ENCODE data around the gene AGBL1. TPM values are rescaled to one million over a fixed set of nuclear protein-coding genes. Genes with fewer than 3 reads are reported as not detected.

AGBL1 gene
- total and polyA plus RNA-seq, 4 donors = 0.08 to 147 (median 4.7) TPM

DNA sequence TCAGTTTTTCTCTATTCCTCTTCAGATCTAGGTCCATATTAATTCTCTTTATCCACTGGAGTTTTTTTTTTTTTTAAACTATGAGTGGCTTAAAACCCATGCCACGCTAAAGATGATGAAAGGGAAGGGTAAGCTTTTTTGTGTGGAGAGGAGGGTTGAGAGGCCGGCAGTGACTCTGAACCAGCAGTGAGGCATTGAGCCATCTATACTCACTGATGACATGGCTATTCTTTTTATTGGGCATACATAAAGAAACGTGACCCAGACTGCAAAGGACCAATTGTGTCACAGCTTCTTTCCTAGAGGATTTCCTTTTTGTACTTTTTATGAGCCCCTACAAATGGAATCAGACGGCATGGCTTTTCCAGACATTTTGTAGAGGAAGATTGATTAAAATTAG, 662.2 kb downstream of the AGBL1 start:
- Histone ChIP-seq H3K4me3 (no peak overlapping the region), H3K27ac (ENCODE audit: low read depth in 1 of 2, low read length in 1 of 2) (no peak overlapping the region), H3K9ac (ENCODE audit: insufficient read depth in 1 of 2, low read length in 2 of 2) (no peak overlapping the region), H3K9me3 (ENCODE audit: control insufficient read depth in 4 of 4, insufficient read depth in 3 of 4, low read length in 3 of 4) (peaks cover 0 to 2% (median 0%) of the 10 kb centered on the region in 4 donors), H3K27me3 (ENCODE audit: control insufficient read depth in 3 of 3, insufficient read depth in 3 of 3, low read length in 2 of 3) (no peaks in the 10 kb centered on the region), H3K4me1 (ENCODE audit: control insufficient read depth in 5 of 5, insufficient read depth in 5 of 5, low read length in 5 of 5) (peaks cover 0 to 4% (median 0%) of the 10 kb centered on the region in 5 donors), H3K36me3 (ENCODE audit: control insufficient read depth in 4 of 4, insufficient read depth in 4 of 4, low read length in 4 of 4) (no peaks in the 10 kb centered on the region)
- DNase-seq (no peak), ATAC-seq (ENCODE audit: insufficient read depth, low FRiP score) (no peak)
- WGBS, 2 donors = 47 to 68% methylated on average over 4 of the region's 4 CpGs
- TF ChIP-seq, protein P1, sequence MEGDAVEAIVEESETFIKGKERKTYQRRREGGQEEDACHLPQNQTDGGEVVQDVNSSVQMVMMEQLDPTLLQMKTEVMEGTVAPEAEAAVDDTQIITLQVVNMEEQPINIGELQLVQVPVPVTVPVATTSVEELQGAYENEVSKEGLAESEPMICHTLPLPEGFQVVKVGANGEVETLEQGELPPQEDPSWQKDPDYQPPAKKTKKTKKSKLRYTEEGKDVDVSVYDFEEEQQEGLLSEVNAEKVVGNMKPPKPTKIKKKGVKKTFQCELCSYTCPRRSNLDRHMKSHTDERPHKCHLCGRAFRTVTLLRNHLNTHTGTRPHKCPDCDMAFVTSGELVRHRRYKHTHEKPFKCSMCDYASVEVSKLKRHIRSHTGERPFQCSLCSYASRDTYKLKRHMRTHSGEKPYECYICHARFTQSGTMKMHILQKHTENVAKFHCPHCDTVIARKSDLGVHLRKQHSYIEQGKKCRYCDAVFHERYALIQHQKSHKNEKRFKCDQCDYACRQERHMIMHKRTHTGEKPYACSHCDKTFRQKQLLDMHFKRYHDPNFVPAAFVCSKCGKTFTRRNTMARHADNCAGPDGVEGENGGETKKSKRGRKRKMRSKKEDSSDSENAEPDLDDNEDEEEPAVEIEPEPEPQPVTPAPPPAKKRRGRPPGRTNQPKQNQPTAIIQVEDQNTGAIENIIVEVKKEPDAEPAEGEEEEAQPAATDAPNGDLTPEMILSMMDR (IDR thresholded peaks at IDR 0.05; ENCODE audit: control extremely low read depth, extremely low read depth) = no peak

DNA sequence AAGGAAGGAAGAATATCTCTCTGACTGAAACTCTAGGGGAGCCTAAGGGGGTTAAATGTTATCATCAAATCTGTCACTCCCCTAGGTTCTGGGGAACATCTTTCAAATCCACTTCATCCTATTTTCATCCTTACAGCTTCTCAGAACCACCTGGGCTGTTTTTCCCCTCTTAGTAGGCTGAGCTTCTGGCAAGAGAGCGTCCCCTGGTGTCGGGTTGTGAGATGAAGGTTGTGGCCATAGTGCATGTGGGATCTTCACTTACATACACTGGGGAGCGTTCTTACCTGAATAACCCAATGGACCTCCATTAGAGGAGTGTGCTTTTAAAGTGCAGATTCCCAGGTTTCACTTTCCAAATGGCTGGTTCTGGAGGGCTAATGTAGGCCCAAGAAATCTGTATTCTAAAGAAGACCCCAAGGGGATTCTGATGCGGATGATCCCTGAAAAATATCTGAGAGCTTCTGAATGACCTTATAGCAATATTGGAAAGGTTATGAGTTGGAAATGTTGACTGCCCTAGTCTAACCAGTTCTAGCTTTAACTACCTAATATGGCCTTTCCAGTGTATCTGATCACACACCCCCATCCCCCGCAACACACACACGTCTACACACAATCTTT, 663.7 kb downstream of the AGBL1 start:
- no peak overlapping the region for H3K27ac ChIP-seq (ENCODE audit: low read depth in 1 of 2, low read length in 1 of 2)
- TF ChIP-seq, protein P1 (IDR thresholded peaks at IDR 0.05; ENCODE audit: control extremely low read depth, extremely low read depth) = peak; percentile 21
- H3K4me3 ChIP-seq = no peak overlapping the region
- H3K27me3 ChIP-seq (ENCODE audit: control insufficient read depth in 3 of 3, insufficient read depth in 3 of 3, low read length in 2 of 3) = no peaks in the 10 kb centered on the region
- H3K9ac ChIP-seq (ENCODE audit: insufficient read depth in 1 of 2, low read length in 2 of 2) = no peak overlapping the region
- peaks cover 0 to 2% (median 0%) of the 10 kb centered on the region in 4 donors for H3K9me3 ChIP-seq (ENCODE audit: control insufficient read depth in 4 of 4, insufficient read depth in 3 of 4, low read length in 3 of 4)
- DNase-seq = peak; percentile 9 to 26 (median 21)
- H3K36me3 ChIP-seq (ENCODE audit: control insufficient read depth in 4 of 4, insufficient read depth in 4 of 4, low read length in 4 of 4) = no peaks in the 10 kb centered on the region
- no peak for ATAC-seq (ENCODE audit: insufficient read depth, low FRiP score)
- WGBS, 2 donors = 61 to 63% methylated on average over 6 of the region's 6 CpGs
- peaks cover 0 to 4% (median 0%) of the 10 kb centered on the region in 5 donors for H3K4me1 ChIP-seq (ENCODE audit: control insufficient read depth in 5 of 5, insufficient read depth in 5 of 5, low read length in 5 of 5)

DNA sequence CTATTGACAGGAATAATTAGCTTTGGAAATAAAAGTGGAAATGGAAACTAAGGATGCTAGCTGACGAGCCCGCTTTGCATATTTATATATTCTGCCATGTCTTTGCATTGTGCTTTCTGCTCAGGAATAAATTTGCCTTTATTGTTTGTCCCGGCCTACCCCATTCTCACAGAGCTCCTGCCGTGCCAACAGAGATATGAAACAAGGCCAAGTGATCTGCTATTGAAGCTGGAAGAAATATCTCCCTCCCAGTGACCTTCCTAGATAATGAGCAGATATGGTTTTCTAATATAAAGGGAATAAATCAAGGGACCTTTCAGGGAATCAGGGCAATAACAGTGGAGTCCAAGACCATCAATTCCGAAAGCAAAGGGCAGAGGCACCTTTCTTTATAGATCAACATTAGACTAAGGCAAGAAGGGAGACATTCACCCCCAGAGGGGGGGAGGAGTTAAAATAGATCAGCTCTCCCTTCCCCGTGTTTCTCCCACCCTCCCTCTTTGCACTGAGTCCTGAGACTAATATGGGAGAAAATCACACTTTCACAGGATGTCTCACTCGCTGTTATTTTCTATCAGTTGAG, 664.6 kb downstream of the AGBL1 start:
- ATAC-seq (ENCODE audit: insufficient read depth, low FRiP score) (no peak), DNase-seq (no peak)
- Histone ChIP-seq H3K9ac (ENCODE audit: insufficient read depth in 1 of 2, low read length in 2 of 2) (no peak overlapping the region), H3K4me1 (ENCODE audit: control insufficient read depth in 5 of 5, insufficient read depth in 5 of 5, low read length in 5 of 5) (peaks cover 0 to 4% (median 0%) of the 10 kb centered on the region in 5 donors), H3K4me3 (no peak overlapping the region), H3K9me3 (ENCODE audit: control insufficient read depth in 4 of 4, insufficient read depth in 3 of 4, low read length in 3 of 4) (no peaks in the 10 kb centered on the region), H3K27me3 (ENCODE audit: control insufficient read depth in 3 of 3, insufficient read depth in 3 of 3, low read length in 2 of 3) (no peaks in the 10 kb centered on the region), H3K27ac (ENCODE audit: low read depth in 1 of 2, low read length in 1 of 2) (no peak overlapping the region), H3K36me3 (ENCODE audit: control insufficient read depth in 4 of 4, insufficient read depth in 4 of 4, low read length in 4 of 4) (no peaks in the 10 kb centered on the region)
- 66 to 76% methylated on average over 7 of the region's 7 CpGs for WGBS, 2 donors
- TF ChIP-seq, protein P1 (IDR thresholded peaks at IDR 0.05; ENCODE audit: control extremely low read depth, extremely low read depth) = no peak
